Nephron (organoid): ENCODE data around the gene MED25.

ENCODE experiments used
- H3K27ac Mint-ChIP-seq, 3 experiments: 2 replicates each; pipeline ENCODE4 v1.8.0; 2020; ENCODE audit warnings: mixed read lengths in 3 of 3, mild to moderate bottlenecking in 2 of 3, moderate library complexity in 1 of 3
- H3K27me3 Mint-ChIP-seq: 2 replicates; pipeline ENCODE4 v1.8.0; 2021; ENCODE audit warnings: low read depth, mild to moderate bottlenecking, moderate library complexity, mixed read lengths
- H3K36me3 Mint-ChIP-seq: 2 replicates; pipeline ENCODE4 v1.8.0; 2020; ENCODE audit warnings: low read depth, mixed read lengths
- H3K4me1 Mint-ChIP-seq: 2 replicates; pipeline ENCODE4 v1.8.0; 2020; ENCODE audit warnings: mixed read lengths
- H3K4me3 Mint-ChIP-seq, 3 experiments: 2 replicates each; pipeline ENCODE4 v1.8.0; 2020; ENCODE audit warnings: mild to moderate bottlenecking in 3 of 3, mixed read lengths in 3 of 3, moderate library complexity in 2 of 3
- H3K9me3 Mint-ChIP-seq: 2 replicates; pipeline ENCODE4 v1.8.0; 2020; ENCODE audit warnings: mixed read lengths
- CTCF ChIP-seq, 3 experiments: fragments of 200-600 bp; sonication (generic); IDR thresholded peaks; one replicate each; pipeline ENCODE4 v1.5.0; 2021; ENCODE audit warnings: antibody characterized with exemption in 3 of 3; ENCODE audit not compliant: unreplicated experiment in 3 of 3

Gene MED25

GRCh38 chr19:49877879-49878743 is 60.0 kb downstream of the MED25 start:
- TF ChIP-seq CTCF (IDR thresholded peaks at IDR 0.05; ENCODE audit: unreplicated experiment in 3 of 3): no peak
- Mint-ChIP-seq H3K27me3 (no peaks in the 10 kb centered on the region), H3K9me3 (no peaks in the 10 kb centered on the region), H3K4me3 (no peak overlapping the region), H3K36me3 (peaks cover 41% of the 10 kb centered on the region), H3K4me1 (peaks cover 4% of the 10 kb centered on the region), H3K27ac (no peak overlapping the region)

GRCh38 chr19:49878744-49879070 is 60.6 kb downstream of the MED25 start:
- H3K27me3 Mint-ChIP-seq: no peaks in the 10 kb centered on the region

GRCh38 chr19:49879243-49879963 is 61.3 kb downstream of the MED25 start:
- Mint-ChIP-seq H3K27ac (no peak overlapping the region), H3K9me3 (no peaks in the 10 kb centered on the region), H3K27me3 (no peaks in the 10 kb centered on the region), H3K36me3 (peaks cover 51% of the 10 kb centered on the region), H3K4me1 (peaks cover 4% of the 10 kb centered on the region), H3K4me3 (peak overlapping the region in 1 of 3 experiments; percentile 7)
- TF ChIP-seq CTCF (IDR thresholded peaks at IDR 0.05; ENCODE audit: unreplicated experiment in 3 of 3): no peak

More at GRCh38 chr19:49878744-49879070, 60.6 kb downstream of the MED25 start:
- no peak for TF ChIP-seq CTCF (IDR thresholded peaks at IDR 0.05; ENCODE audit: unreplicated experiment in 3 of 3)
- no peaks in the 10 kb centered on the region for H3K9me3 Mint-ChIP-seq
- no peak overlapping the region for H3K27ac Mint-ChIP-seq
- H3K4me3 Mint-ChIP-seq: no peak overlapping the region
- peaks cover 47% of the 10 kb centered on the region for H3K36me3 Mint-ChIP-seq
- H3K4me1 Mint-ChIP-seq: peaks cover 4% of the 10 kb centered on the region

GRCh38 chr19:49880162-49880869 is 62.2 kb downstream of the MED25 start:
- Mint-ChIP-seq H3K4me1 (peaks cover 4% of the 10 kb centered on the region), H3K9me3 (no peaks in the 10 kb centered on the region), H3K27ac (no peak overlapping the region), H3K36me3 (peaks cover 60% of the 10 kb centered on the region), H3K4me3 (peak overlapping the region; percentile 37 to 55 (median 55)), H3K27me3 (no peaks in the 10 kb centered on the region)
- TF ChIP-seq CTCF (IDR thresholded peaks at IDR 0.05; ENCODE audit: unreplicated experiment in 3 of 3): no peak

GRCh38 chr19:49881186-49881585 is 63.1 kb downstream of the MED25 start:
- Mint-ChIP-seq H3K36me3 (peaks cover 64% of the 10 kb centered on the region), H3K9me3 (no peaks in the 10 kb centered on the region), H3K27me3 (no peaks in the 10 kb centered on the region), H3K4me3 (peak overlapping the region in 1 of 3 experiments; percentile 42), H3K4me1 (peaks cover 4% of the 10 kb centered on the region), H3K27ac (no peak overlapping the region)
- TF ChIP-seq CTCF (IDR thresholded peaks at IDR 0.05; ENCODE audit: unreplicated experiment in 3 of 3): no peak
